ENCODE results near the gene CRIP3.

CRIP3 gene

DNA sequence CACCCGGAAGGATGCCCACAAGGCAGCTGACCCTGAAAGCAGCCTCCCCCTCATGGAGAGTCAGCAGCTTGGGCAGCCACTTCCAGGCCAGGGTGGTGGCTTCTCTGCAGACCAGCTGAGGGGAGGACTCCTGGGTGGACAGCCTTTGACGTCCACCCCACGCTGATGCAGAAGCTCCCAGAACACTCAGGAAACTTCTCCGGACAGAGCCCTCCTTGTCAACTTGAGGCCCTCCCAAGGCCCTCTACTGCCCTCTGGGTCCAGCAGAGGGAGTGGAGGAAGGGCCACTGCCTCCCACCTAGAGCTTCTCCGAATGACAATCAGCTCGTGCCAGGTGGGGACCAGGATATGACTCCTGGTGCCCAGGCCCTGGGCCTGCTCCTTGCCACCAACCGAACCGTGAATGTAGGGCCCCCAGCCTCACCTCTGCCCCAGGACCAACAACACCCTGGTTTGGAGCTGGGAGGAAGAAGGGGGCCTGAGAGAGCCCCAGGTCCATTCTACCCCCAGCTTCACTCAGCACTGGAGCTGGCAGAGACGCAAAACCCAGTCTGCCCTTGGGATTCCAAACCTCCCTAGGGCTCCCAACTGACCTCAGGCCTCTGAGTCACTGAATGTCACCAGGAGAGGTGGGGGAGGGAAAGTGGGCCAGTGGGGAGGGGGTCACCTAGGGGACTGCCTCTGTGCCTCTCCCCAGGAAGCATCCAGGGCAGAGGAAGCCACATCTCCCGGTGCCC, 21.5 kb downstream of the CRIP3 start:
- no peak for FAIRE-seq

DNA sequence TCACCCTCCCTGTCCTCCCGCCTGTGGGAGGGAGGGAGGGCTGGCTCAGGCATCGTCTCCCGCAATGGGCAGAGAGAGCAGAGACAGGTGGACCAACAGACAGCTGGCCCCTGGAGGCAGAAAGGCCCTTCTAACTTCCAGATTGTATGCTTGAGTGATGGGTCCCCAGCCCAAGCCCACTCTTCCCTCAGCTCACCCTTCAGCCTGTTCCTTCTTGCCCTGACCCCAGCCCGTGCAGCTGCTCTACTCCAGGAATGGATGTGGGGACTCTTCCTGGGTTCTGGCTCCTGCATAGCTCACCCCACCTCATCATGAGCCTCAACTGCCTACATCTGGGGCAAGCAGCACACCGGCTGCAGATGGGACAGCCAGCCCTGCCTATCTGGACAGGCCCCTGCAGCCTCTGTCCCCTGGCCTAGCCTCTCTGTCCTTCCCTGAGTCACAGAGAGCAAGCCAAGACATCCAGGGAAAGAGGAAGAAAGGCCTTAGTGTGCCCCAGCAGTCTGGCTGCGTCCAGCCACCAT, 22.1 kb downstream of the CRIP3 start:
- FAIRE-seq: no peak

DNA sequence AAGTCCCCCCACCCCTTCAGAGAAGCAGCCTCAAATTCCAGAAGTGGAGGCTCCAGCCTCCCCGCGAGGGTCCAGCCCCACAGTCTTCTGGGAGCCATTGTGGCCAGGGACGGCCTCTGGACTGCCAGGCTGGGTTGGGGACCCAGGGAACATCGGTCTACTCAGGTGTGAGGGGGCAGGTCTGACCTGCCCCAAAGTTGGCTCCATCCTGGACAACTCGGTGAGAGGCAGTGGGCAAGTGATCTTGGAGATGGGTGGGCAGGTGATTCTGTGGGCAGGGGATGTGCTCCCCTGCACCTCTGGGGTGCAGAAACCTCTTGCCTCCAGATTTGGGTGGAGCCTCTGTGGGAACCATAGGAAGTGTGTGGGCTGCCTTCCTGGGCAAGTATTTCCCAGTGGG, 22.8 kb downstream of the CRIP3 start:
- no peak for FAIRE-seq

DNA sequence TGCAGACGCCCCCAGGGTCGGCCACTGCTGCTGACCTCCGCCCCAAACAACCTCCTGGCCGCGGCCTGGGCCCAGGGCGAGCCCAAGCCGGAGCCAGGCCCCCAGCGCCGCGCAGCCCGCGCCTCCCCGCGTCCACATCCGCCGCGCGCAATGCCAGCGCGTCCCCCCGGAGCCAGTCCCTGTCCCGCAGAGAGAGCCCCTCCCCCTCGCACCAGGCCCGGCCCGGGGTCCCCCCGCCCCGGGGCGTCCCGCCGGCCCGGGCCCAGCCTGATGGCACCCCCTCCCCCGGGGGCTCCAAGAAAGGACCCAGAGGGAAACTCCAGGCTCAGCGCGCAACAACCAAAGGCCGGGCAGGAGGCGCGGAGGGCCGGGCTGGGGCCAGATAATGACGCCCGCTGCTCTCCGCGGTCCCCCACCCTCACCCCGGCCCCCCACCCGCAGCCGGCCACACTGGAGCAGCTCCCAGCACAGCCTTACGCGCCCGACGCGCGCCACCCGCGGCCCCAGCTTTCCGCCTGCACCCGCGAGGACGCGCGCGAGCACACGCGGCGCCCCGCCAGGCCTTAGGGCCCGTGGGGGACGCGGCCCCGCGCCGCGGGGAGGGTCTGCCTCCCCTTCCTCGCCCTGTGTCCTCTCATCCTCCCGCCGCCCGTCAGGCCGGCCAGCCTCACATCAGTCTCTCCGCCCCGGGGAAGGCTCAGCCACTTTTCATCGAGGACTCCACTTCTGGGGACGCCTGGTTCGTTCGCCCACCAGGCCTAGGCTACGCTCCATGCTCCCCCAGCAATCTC, 23.4 kb downstream of the CRIP3 start:
- no peak for FAIRE-seq

DNA sequence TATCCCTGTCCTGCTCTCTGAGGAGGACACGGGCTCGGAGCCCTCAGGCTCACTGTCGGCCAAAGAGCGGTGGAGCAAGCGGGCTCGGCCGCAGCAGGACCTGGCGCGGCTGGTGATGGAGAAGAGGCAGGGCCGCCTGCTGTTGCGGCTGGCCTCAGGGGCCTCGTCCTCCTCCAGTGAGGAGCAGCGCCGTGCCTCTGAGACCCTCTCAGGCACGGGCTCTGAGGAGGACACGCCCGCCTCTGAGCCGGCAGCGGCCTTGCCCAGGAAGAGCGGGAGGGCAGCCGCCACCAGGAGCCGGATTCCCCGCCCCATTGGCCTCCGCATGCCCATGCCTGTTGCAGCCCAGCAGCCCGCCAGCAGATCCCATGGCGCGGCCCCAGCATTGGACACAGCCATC, 24.7 kb downstream of the CRIP3 start:
- FAIRE-seq: no peak

DNA sequence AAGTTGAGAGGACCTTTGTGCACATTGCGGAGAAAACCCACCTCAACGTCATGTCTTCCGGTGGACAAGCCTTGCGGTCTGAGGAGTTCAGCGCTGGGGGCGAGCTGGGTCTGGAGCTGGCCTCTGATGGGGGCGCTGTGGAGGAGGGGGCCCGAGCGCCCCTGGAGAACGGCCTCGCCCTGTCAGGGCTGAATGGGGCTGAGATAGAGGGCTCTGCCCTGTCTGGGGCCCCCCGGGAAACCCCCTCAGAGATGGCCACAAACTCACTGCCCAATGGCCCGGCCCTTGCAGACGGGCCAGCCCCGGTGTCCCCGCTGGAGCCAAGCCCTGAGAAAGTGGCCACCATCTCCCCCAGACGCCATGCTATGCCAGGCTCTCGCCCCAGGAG, 25.1 kb downstream of the CRIP3 start:
- FAIRE-seq: no peak

DNA sequence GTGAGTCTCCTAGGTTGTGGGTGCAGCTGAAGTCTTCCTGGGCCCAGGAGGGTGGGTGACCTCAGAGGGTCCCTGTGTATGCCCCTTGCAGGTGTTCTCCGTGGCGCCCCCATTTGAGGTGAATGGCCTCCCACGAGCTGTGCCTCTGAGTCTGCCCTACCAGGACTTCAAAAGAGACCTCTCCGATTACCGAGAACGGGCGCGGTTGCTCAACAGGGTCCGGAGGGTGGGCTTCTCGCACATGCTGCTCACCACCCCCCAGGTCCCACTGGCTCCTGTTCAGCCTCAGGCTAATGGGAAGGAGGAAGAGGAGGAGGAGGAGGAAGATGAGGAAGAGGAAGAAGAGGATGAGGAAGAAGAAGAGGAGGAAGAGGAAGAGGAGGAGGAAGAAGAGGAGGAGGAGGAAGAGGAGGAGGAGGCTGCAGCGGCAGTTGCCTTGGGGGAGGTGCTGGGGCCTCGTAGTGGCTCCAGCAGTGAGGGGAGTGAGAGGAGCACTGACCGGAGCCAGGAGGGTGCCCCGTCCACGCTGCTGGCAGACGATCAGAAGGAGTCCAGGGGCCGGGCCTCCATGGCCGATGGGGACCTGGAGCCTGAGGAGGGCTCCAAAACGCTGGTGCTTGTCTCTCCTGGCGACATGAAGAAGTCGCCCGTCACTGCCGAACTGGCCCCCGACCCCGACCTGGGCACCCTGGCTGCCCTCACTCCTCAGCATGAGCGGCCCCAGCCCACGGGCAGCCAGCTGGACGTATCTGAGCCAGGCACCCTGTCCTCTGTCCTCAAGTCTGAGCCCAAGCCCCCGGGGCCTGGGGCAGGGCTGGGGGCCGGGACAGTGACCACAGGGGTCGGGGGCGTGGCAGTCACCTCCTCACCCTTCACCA, 25.8 kb downstream of the CRIP3 start:
- no peak for FAIRE-seq

DNA sequence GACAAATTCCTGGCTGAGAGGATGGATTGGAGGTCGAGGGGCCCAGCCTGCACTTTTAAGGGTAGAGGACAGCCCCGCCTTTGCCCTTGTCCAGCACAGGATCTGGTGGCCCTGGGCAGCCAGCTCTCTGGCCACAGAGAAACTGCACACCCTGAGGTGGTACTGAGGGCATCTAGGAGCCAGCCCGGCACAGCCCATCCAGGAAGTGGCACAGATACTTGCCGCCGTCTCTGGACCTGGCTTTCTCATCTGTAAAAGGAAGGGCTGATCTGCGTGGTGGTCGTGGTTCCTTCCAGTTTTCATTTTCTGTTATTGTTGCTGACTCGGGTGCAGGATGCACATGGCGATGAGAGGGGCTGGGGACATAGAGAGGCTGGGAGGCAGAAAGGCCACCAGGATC, 26.6 kb downstream of the CRIP3 start:
- no peak for FAIRE-seq

DNA sequence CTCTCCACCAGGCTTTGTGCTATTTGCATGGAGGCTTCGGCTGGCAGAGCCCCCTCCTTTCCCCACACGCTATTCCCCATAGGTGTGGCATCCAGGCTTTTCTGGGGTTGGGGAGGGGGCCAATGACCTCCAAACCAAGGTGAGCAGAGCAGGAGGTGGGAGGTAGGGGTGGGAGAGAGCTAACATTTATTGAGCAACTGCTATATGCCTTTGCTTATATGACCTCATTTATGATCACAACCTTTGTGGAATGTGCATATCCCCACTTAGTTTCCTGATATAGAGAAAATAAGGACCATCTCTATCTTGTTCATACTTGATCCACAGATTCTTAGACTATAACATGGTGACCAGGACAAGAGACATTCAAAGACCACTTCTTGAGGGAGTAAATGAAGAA, 28.4 kb downstream of the CRIP3 start:
- FAIRE-seq: no peak

DNA sequence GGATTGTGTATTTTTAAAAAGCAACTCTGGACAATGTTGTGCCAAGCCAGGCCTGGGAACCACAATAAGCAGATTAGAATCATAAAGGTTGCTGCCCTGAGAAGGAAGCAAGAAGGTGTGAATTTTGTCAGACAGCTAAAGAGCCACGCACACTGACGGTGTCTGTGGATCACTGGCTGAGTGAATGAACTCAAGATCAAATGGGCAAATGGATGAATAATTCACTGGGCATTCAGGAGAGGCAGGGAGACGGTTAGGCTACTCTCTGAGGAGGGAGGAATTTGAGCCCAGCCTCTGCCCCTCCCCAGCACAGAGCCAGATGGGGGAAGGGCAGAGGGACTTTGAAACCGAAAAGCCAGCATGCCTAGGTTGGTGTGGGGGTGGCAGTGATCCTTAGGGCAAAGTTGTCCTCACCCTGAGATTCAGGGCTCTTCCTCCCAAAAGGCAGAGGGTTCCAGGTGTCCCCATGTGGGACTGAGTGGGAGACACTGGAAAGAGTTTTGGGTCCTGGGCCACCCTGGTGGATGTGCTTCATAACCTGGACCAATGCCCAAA, 30.0 kb downstream of the CRIP3 start:
- no peak for FAIRE-seq

DNA sequence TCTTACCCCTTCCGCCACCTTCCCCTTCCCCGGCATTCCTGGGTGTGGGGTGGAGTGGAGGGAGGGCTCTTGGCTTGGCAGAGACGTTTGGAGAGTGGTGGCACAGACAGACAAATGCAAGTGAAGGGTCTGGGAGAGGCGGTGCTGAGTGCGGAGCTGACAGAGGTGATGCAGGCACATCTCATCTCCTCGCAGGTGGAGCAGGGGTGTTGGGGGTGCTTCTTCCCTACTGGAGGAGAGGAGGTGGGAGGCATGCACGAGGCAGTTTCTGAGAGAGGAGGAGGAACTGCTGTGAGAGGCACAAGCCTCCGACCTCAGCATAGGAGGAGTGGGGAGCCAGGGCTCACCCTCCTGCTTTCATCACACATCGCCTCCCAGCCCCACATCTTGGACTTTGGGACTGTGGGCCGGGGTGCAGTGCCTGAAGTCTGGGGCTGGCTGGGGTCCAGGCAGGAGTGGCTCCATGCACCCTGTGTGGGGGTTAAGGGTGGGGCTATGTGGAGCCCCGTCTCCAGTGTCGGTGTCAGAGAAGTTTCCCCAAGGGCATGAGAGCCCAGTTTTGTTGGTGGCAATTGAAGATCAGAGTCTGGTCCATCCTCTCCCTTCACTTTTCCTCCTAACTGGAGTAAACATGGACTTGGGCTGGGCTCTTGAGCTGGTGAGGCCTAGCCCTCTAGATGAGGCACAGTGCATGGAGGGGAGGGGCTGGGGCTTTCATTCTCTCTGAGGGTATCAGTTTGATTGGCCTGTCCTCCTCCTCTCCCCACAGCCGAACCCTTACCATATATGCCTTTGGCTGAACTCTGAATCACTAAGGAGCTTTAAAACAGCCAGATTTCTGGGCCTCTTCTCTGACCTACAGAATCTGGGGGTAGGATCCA, 30.7 kb downstream of the CRIP3 start:
- no peak for FAIRE-seq

DNA sequence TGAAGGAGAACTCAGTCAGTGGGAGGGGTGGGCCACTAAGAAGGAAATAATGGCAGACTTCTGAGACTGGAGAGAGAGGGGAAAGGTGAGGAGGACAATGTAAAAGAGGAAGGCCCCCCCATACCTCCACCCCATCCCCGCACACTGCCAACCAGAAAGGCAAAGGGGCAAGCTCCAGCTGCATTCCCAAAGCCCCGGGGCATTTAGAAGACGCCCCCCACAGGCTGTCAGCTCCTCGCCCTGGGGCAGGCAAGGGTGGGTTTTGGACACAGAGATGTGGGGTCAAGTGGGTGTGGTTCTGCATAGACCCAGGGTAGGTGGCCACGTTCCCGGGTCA, 31.4 kb downstream of the CRIP3 start:
- no peak for FAIRE-seq

DNA sequence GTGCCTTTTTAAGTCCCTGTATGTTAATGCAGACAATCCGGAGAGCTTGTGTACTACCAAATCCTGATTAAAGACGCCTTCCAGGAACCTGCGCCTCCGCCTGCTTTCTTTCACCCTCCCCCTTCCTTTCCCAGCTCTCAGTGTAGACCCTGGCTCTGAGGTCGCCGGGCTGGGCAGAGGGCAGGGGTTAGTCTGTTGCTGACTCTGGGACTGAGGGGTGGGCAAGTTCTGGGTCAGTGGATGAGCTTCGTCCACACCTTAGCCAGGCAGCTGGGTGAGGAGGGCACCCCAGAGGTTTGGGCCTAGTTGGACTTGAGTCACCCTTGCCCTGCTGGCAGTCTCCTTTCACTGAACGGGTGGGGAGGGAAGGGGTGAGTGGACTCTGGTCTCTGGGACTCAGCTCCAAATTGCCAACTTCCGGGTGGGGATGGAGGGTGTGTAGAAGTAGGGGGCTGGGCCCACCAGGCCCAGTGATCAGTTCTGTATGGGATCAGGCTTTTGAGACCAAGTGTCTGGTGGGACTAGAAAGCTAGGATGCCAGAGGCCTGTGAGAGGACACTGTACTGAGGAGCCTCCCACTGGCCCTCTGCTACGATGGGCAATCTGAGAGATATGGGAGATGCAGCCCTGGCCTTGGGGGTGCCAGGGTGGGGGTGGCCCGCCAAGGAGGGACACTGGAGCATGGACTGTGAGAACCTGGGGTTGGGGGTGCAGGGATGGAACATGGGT, 31.9 kb downstream of the CRIP3 start:
- FAIRE-seq: no peak

DNA sequence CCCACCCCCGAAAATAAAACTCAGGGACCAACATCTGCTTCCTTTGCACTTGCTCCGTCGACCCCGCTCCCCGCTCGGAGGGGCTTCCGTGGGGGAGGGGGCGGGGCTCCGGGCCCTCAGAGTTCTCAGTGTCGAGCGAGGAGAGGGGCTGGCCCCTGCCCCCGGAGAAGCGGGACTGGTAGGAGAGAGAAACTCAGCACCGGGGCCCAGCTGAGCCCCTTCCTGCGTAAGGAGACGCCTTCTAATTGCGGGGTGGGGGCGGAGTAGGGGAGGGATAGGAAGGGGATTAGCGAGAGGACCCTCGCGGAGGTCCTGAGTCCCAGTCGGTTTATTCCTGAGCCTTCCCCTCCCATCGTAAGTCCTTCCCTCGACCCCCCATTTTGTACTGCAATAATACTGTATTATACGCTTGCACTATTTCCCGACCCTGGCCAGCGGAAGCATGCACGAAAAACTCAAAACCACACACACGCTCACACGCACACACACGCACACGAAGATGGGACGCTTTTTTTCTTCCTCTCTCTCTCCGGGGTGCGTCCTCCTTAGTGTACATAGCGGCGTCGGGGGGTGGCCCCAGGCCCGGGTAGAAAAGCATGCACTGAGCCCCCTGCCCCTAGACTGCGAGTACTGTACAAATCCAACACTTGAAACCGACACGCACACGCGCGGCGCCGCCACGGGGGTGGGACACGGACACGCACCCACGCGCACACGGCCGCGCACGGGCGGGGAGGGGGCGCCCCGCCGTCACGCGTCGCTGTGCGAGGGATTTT, 32.6 kb downstream of the CRIP3 start:
- FAIRE-seq: no peak

DNA sequence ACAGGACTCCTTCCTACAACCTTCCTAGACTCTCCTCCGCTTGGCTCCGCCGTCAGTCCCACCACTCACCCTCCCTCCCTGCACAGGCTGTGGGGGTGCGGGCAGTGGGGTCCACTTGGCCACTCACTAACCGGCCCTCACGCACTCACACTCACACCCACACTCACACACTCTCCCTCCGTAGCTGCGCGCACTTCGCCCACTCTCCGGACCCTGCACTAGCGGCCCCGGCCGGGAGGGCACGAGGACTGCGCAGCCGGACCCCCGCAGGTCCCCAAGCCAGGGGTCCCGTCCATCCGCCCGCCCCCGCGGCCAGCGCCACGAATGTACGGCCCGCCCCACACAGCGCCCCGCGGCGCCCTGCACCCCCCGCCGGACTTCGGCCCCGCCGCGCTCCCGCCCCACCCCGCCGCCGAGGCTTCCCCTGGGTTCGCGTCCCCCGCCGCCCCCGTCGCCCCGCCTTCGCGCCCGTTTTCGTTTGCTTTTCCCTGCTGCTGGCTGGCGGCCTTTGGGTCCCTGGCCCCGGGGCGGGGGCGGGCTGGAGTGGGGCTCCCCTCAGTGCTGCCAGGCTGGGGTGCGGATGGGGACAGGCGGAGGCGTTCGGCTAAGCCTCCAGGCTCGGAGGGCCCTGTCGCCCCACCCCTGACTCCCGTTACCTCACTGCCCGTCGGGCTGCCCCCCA, 33.6 kb downstream of the CRIP3 start:
- FAIRE-seq: no peak

DNA sequence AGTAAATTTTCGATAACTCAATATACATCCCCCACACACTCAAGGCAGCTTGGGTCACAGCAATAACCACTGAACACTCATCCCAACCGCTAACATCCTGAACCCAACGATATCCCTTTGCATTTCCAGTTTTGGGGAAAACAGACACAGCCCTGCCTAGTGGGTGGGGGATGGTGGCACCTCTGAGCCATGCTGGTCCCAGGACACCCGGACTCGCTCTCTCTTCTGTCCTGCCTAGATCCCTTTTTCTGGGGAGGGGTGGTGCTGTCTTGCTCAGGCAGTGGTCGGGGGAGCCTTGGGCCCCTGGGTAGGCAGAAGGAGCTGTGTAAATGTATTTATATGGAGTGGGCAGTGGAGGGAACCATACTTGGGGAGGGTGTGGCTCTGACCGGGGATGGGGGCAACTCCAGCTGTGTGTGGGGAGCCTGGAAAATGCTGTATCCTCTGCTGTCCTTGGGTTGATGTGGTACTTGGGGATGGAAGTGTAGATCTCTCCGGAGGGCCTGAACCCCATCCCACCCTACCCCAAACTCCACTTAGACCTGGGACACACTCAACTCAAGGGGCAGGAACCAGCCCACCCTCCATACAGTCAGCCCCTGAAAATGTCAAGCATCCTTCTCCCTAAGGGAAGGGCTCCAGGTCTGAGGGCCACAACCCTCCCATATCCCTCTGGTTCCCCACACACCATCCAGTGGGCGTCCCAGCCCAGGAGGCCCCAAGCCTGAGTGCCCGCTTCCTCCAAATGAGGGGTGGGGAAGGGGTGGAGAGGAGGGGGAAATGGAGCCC, 34.3 kb downstream of the CRIP3 start:
- no peak for FAIRE-seq

DNA sequence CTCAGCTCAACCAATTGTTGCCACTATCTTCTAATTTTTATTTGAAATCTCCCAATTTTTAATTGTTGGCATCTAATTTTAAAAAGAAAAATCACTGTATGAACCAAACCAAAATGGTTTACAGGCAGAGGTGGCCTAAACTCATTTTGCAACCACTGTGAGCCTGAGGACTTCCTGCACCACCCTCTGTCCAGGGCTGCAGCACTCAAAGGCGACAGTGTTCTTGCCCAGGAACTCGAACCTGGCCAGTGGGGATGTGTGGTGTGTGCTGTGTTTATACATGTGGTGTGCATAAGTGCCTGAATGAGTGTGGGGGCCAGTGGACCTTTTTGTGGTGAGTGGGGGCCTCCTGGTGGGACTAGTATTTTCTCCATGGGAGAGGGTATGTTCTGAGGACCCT, 34.9 kb downstream of the CRIP3 start:
- FAIRE-seq: no peak

DNA sequence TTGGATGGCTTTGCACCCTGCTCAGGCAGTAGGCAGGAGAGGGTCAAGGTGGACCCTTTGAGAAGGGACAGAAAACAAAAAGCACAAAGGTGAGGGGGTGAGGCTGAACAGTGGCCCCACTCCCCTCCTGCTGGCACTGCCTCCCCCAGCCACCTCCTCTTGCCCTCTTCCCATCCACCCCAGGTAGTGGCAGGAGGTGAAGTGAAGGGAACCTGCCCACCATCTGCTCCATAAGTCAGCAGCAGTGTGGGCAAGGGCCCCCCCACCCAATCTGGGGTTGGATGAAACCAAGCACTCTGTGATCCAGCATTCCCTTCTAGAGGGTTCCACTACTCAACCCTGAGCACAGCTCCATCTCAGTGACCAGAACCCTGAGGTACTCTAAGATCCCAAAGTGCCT, 36.7 kb downstream of the CRIP3 start:
- FAIRE-seq: no peak

All from TTC549 (cell line).